CD4-positive, alpha-beta memory T cell (primary cell): ENCODE results near the gene RGP1. TPM values are rescaled to one million over a fixed set of nuclear protein-coding genes. Genes with fewer than 3 reads are reported as not detected.

Experiments
- CTCF ChIA-PET: fragments of 350-600 bp; sonication (Branson Sonifier 250); formaldehyde crosslinking; loops from one replicate; lab custom pipeline; 2021; ENCODE audit warnings: inconsistent platforms; ENCODE audit not compliant: partially characterized antibody; lab: Charles Lee
- POLR2A ChIA-PET: fragments of 350-600 bp; sonication (Branson Sonifier 250); formaldehyde crosslinking; loops from one replicate; lab custom pipeline; 2021; ENCODE audit not compliant: partially characterized antibody; lab: Charles Lee
- DNase-seq, 5 donors: peaks; one replicate each; pipeline versions ENCODE4 v3.0.0 to v3.0.0-alpha.2; 2020 to 2022; ENCODE audit warnings: mixed read lengths in 1 of 5
- H3K27ac ChIP-seq: one replicate; pipeline ENCODE4 v1.7.0; 2013; ENCODE audit warnings: low read depth, low read length
- H3K27me3 ChIP-seq: 2 replicates; pipeline ENCODE4 v1.7.0; 2013; ENCODE audit warnings: mild to moderate bottlenecking, low read length, moderate library complexity; ENCODE audit not compliant: insufficient read depth
- H3K36me3 ChIP-seq: 2 replicates; pipeline ENCODE4 v1.7.0; 2013; ENCODE audit warnings: mild to moderate bottlenecking, low read length, moderate library complexity; ENCODE audit not compliant: insufficient read depth
- H3K4me1 ChIP-seq: 2 replicates; pipeline ENCODE4 v1.7.0; 2013; ENCODE audit warnings: mild to moderate bottlenecking, low read length, moderate library complexity; ENCODE audit not compliant: insufficient read depth
- H3K4me3 ChIP-seq, 2 donors: one replicate each; pipeline ENCODE4 v1.7.0; 2013; ENCODE audit warnings: low read length in 2 of 2, mild to moderate bottlenecking in 1 of 2
- H3K9me3 ChIP-seq, 2 donors: one replicate each; pipeline ENCODE4 v1.7.0; 2013; ENCODE audit warnings: low read length in 2 of 2, control low read depth in 1 of 2; ENCODE audit not compliant: control insufficient read depth in 1 of 2
- H3K27ac Mint-ChIP-seq, 7 donors: one replicate each; pipeline ENCODE4 v1.8.0; 2020 to 2021; ENCODE audit warnings: mixed read lengths in 7 of 7, mild to moderate bottlenecking in 6 of 7, inconsistent platforms in 3 of 7, moderate library complexity in 3 of 7
- H3K27me3 Mint-ChIP-seq, 2 donors: one replicate each; pipeline ENCODE4 v1.8.0; 2020 to 2021; ENCODE audit warnings: mixed read lengths in 2 of 2
- H3K36me3 Mint-ChIP-seq, 2 donors: one replicate each; pipeline ENCODE4 v1.8.0; 2020 to 2021; ENCODE audit warnings: mixed read lengths in 2 of 2, inconsistent platforms in 1 of 2, mild to moderate bottlenecking in 1 of 2
- H3K4me1 Mint-ChIP-seq, 4 donors: one replicate each; pipeline ENCODE4 v1.8.0; 2020 to 2021; ENCODE audit warnings: mixed read lengths in 4 of 4, mild to moderate bottlenecking in 1 of 4
- H3K4me3 Mint-ChIP-seq, 8 donors: one replicate each; pipeline ENCODE4 v1.8.0; 2020 to 2021; ENCODE audit warnings: mixed read lengths in 8 of 8, mild to moderate bottlenecking in 7 of 8, moderate library complexity in 6 of 8, inconsistent platforms in 3 of 8
- H3K9me3 Mint-ChIP-seq, 8 donors: one replicate each; pipeline ENCODE4 v1.8.0; 2020 to 2021; ENCODE audit warnings: mixed read lengths in 8 of 8, mild to moderate bottlenecking in 5 of 8, inconsistent platforms in 3 of 8, moderate library complexity in 1 of 8
- intact Hi-C: fragments of 100-400 bp; cut with micrococcal nuclease; formaldehyde crosslinking; loops from one replicate; pipeline ENCODE4 v1.15.1; 2023
- polyA plus RNA-seq, 2 donors: library from polyadenylated mRNA; unstranded; fragments of 300-500 nt; fragmentation: Illumina TruSeq; gene quantifications; one replicate each; pipeline ENCODE4 v1.2.3, GENCODE V29; 2021
- total RNA-seq, 2 experiments: library from RNA; stranded (reverse); gene quantifications; one replicate each; pipeline ENCODE4 v1.2.3, GENCODE V29; 2021

The RGP1 gene
- total and polyA plus RNA-seq, 4 experiments from 2014 or later = 6.1 to 33.8 (median 20.9) TPM

DNA sequence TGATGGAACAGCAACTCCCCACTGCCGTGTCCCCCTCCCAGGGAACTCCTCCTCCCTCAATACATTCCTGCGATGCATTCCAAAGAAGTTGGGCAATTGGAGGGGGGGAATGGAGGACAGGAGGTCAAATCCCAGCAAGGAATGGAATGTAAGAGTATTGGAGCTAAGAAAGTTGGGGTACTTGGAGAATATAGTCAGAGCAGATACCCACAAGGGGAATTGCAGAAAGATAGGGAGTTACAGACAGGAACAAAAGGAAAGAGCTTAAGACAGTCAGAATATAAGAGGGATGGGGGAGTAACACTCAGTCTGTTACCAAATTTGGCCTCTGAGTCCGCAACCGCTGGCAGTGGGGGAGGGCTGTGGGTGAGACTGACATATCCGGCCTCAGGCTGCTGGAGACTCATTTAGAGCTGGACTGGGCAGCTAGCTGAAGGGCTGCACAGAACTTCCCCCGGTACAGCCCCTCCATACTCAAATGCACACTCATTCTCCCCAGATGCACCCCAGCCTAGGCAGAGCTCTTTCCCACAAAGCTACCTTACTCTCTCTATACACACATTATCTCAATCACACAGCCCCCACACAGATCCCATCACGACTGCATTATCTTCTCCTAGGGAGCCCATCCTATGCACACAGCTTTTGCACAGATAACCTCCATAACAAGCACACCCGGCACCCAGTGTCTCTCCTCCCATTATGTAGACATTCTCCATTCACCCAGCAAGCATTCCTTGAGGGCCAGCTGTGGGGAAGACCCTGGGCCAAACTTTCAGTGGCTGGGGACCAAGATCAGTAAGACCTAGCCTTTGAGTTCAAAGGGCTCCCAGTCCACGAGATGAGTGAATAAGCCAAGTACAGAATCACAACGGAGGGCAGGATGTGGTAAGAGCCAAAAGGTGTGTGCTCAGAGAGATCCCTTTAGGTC lies 20.8 kb upstream of the RGP1 start:
- Histone ChIP-seq H3K4me3 (peak overlapping the region; percentile 19 to 26), H3K4me1 (peaks cover 61% of the 10 kb centered on the region), H3K36me3 (peaks cover 43% of the 10 kb centered on the region), H3K27ac (peak overlapping the region; percentile 33), H3K27me3 (no peaks in the 10 kb centered on the region), H3K9me3 (no peaks in the 10 kb centered on the region)
- H3K4me1 Mint-ChIP-seq = peaks cover 5 to 24% (median 17%) of the 10 kb centered on the region in 4 donors
- no peak overlapping the region for H3K4me3 Mint-ChIP-seq
- CTCF ChIA-PET = interaction anchor here (0.6 to 14.6 kb wide), 21 partner anchors 8 to 154 kb away, joined by 3 to 249 read pairs (median 6); partner anchors contain the start of genes ARHGEF39, CCDC107, GBA2 and RGP1
- intact Hi-C loops = loop anchor here (2.0 kb wide), 1 partner anchor 32 kb away; no protein-coding TSS in a partner anchor
- H3K9me3 Mint-ChIP-seq = no peaks in the 10 kb centered on the region
- POLR2A ChIA-PET = interaction anchor here (0.6 to 6.5 kb wide), 17 partner anchors 11 to 124 kb away, joined by 3 to 174 read pairs (median 5); partner anchors contain the start of genes CCDC107, GBA2, HINT2 and RGP1
- no peaks in the 10 kb centered on the region for H3K27me3 Mint-ChIP-seq
- peaks cover 26 to 43% of the 10 kb centered on the region in 2 donors for H3K36me3 Mint-ChIP-seq
- DNase-seq = peak; percentile 37 to 71 (median 45)
- no peak overlapping the region for H3K27ac Mint-ChIP-seq

DNA sequence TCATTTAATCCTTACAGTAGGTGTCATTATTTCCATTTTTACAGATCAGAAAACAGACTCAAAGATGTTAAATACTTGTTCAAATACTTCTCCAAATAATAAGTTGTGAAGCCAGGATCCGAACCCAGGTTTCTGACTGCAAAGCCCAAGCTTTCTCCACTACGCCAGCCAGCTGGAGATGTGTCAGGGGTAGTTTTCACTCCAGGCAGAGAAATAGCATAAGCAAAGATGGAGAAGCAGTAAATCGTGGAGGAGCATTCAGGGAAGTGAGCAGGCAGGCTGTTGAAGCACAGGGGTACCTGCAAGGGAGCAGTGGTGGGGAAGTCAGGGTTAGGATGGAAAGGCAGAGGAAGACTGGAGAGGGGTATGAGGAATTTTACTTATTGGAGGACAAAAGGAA lies 20.0 kb upstream of the RGP1 start:
- H3K4me1 Mint-ChIP-seq = peaks cover 7 to 27% (median 21%) of the 10 kb centered on the region in 4 donors
- ChIA-PET POLR2A (interaction anchor here (0.9 to 6.5 kb wide), 14 partner anchors 12 to 125 kb away, joined by 3 to 174 read pairs (median 6); partner anchors contain the start of genes CCDC107, GBA2, HINT2 and RGP1), CTCF (interaction anchor here (1.2 to 14.6 kb wide), 14 partner anchors 18 to 153 kb away, joined by 3 to 249 read pairs (median 13); partner anchors contain the start of genes ARHGEF39, CCDC107, GBA2 and RGP1)
- Histone ChIP-seq H3K27me3 (no peaks in the 10 kb centered on the region), H3K4me1 (peaks cover 68% of the 10 kb centered on the region), H3K9me3 (no peaks in the 10 kb centered on the region), H3K36me3 (peaks cover 35% of the 10 kb centered on the region), H3K4me3 (peak overlapping the region; percentile 34 to 60), H3K27ac (peak overlapping the region; percentile 43)
- H3K4me3 Mint-ChIP-seq = no peak overlapping the region
- no peaks in the 10 kb centered on the region for H3K9me3 Mint-ChIP-seq
- no peak for DNase-seq
- no peak overlapping the region for H3K27ac Mint-ChIP-seq
- no peaks in the 10 kb centered on the region for H3K27me3 Mint-ChIP-seq
- intact Hi-C loops = loop anchor here (2.0 kb wide), 1 partner anchor 32 kb away; no protein-coding TSS in a partner anchor
- peaks cover 20 to 36% of the 10 kb centered on the region in 2 donors for H3K36me3 Mint-ChIP-seq

DNA sequence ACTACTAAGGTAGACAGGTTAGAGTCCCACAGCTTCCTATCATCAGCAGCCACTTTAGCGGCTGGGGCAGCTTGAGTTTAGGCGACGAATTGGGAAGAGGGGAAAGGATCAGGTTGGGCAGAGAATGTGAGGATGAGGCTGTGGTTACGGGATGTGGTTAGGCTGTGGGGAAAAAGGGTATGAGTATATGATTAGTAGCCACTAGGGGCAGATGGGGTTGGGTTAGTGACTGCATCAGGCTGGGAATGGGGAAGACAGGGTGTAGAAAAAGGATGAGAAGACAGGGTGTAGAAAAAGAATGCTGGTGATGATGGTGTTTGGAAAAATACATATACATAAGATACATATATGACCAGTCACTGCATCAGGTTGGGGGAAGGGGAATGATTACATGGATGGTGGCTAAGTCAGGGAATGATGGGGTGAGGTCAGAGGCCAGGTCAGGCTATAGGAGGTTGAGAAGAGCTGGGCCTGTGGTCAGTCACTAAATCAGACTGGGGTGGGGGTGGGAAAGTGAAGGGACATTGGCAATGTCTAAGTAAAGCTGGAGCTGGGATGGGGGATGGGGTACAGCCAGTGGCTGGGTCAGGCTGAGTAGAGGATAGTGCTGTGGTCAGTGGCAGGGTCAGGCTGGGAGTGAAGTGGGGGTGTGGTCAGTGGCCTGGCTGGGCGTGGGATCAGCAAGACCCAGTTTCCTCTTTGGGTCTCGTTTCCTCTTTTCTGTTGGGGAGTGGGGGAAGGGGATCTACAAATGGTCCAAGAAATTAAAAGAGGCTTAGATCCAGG lies 19.2 kb upstream of the RGP1 start:
- Mint-ChIP-seq H3K4me1 (peaks cover 7 to 27% (median 22%) of the 10 kb centered on the region in 4 donors), H3K27ac (peak overlapping the region in 4 of 7 donors; percentile 45 to 95 (median 71)), H3K27me3 (no peaks in the 10 kb centered on the region), H3K9me3 (no peaks in the 10 kb centered on the region), H3K36me3 (peaks cover 13 to 30% of the 10 kb centered on the region in 2 donors), H3K4me3 (peak overlapping the region in 2 of 8 donors; percentile 92 to 97)
- Histone ChIP-seq H3K27ac (peak overlapping the region; percentile 43), H3K27me3 (no peaks in the 10 kb centered on the region), H3K4me1 (peaks cover 70% of the 10 kb centered on the region), H3K4me3 (peak overlapping the region; percentile 60 to 95), H3K36me3 (peaks cover 27% of the 10 kb centered on the region), H3K9me3 (no peaks in the 10 kb centered on the region)
- POLR2A ChIA-PET = interaction anchor here (0.9 to 11.1 kb wide), 16 partner anchors 17 to 126 kb away, joined by 4 to 179 read pairs (median 28); partner anchors contain the start of genes ARHGEF39, CCDC107, GBA2 and HINT2
- DNase-seq = peak in 4 of 5 donors; percentile 31 to 43 (median 34)
- intact Hi-C loops = loop anchor here (2.0 to 10.0 kb wide), 2 partner anchors 33 to 1065 kb away; partner anchors contain the start of gene CCL27
- CTCF ChIA-PET = interaction anchor here (0.6 to 14.6 kb wide), 17 partner anchors 9 to 152 kb away, joined by 3 to 249 read pairs (median 6); partner anchors contain the start of genes ARHGEF39, CCDC107, GBA2 and RGP1

DNA sequence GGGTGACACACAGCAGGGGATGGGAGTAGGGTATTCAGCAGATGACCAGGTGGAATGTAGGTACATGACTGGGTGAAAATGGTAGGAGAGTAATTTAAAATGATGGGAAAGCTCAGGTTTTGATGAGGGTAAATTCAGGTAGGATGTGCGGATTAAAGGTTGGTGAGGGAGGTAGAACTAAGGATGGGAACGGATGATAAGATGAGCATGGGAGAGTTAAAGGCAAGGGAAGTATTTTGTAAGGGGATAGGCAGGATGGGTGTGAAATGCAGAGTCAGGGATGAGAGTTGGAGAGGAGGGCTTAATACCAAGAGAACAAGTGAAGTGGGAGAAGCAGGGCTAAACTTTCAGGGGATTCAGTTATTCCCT lies 18.6 kb upstream of the RGP1 start:
- Mint-ChIP-seq H3K27ac (peak overlapping the region in 4 of 7 donors; percentile 45 to 95 (median 71)), H3K27me3 (no peaks in the 10 kb centered on the region), H3K9me3 (peaks cover 0 to 4% (median 0%) of the 10 kb centered on the region in 8 donors), H3K4me1 (peaks cover 11 to 27% (median 23%) of the 10 kb centered on the region in 4 donors), H3K4me3 (peak overlapping the region in 2 of 8 donors; percentile 92 to 97), H3K36me3 (peaks cover 13 to 30% of the 10 kb centered on the region in 2 donors)
- no peak for DNase-seq
- Histone ChIP-seq H3K27me3 (no peaks in the 10 kb centered on the region), H3K36me3 (peaks cover 27% of the 10 kb centered on the region), H3K27ac (peak overlapping the region; percentile 92), H3K4me3 (peak overlapping the region; percentile 53 to 95), H3K9me3 (no peaks in the 10 kb centered on the region), H3K4me1 (peaks cover 70% of the 10 kb centered on the region)
- ChIA-PET POLR2A (interaction anchor here (0.9 to 11.1 kb wide), 14 partner anchors 16 to 125 kb away, joined by 4 to 179 read pairs (median 32); partner anchors contain the start of genes ARHGEF39, CCDC107, FAM221B and GBA2), CTCF (interaction anchor here (0.6 to 14.6 kb wide), 15 partner anchors 9 to 152 kb away, joined by 3 to 249 read pairs (median 5); partner anchors contain the start of genes ARHGEF39, CCDC107, GBA2 and HINT2)
- intact Hi-C loops = loop anchor here (10.0 kb wide), 1 partner anchor 1066 kb away; the partner anchor contains the start of gene CCL27

DNA sequence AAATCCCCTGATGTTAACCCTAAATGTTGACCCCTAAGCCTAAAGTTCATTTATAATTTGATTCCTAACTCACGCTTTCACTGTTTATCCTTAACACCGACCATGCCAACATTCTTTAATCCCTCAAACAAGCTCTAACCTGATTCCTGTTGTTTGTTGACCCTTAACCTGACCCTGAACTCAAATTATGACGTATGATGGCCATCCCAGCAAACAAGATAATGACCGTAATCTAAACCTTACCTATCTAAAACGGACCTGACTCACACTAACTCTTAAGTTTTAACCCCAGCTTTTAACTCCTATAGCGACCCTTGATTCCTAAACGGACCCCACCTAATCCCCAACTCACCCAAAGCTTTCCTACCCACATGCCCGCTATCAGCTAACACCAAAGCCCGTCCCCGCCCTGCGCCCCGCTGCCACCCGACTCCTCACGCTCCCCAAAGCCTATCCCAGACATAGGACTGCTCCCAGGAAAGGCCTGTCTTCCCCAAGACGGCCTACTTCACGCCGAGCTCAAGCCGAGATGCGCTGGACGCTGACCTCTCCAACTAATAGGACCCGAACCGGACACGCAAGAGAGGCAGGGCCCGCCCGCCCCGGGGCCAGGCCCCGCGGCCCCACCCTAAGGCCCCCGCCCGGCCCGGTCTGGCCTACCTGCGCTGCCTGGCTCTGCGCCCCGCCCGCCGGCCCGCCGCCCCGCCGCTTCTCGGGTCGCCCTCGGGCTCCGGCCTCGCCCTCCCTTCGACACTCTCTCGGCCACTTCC lies 17.5 kb upstream of the RGP1 start:
- H3K27ac Mint-ChIP-seq = peak overlapping the region in 6 of 7 donors; percentile 94 to 97 (median 96)
- H3K36me3 Mint-ChIP-seq = peaks cover 15 to 36% of the 10 kb centered on the region in 2 donors
- H3K4me1 Mint-ChIP-seq = peaks cover 20 to 32% (median 27%) of the 10 kb centered on the region in 4 donors
- intact Hi-C loops = loop anchor here (1.0 to 10.0 kb wide), 10 partner anchors 18 to 1355 kb away; partner anchors contain the start of genes CCDC107, CCL27, GBA2 and MYORG
- Histone ChIP-seq H3K4me1 (peaks cover 72% of the 10 kb centered on the region), H3K36me3 (peaks cover 31% of the 10 kb centered on the region), H3K27me3 (no peaks in the 10 kb centered on the region), H3K27ac (peak overlapping the region; percentile 92), H3K9me3 (no peaks in the 10 kb centered on the region), H3K4me3 (peak overlapping the region; percentile 53 to 95)
- ChIA-PET CTCF (interaction anchor here (0.6 to 14.6 kb wide), 20 partner anchors 7 to 415 kb away, joined by 3 to 249 read pairs (median 6); partner anchors contain the start of genes ARHGEF39, CCDC107, GBA2 and HINT2), POLR2A (interaction anchor here (0.6 to 11.1 kb wide), 31 partner anchors 10 to 621 kb away, joined by 3 to 179 read pairs (median 6); partner anchors contain the start of genes ARHGEF39, CCDC107, FAM221B and GBA2)
- peak in 1 of 5 donors; percentile 44 for DNase-seq
- H3K27me3 Mint-ChIP-seq = no peaks in the 10 kb centered on the region
- H3K4me3 Mint-ChIP-seq = peak overlapping the region; percentile 89 to 97 (median 94)
- peaks cover 0 to 5% (median 0%) of the 10 kb centered on the region in 8 donors for H3K9me3 Mint-ChIP-seq
